ENCODE measurements around the gene GPD2.

The GPD2 gene

GRCh38 chr2:156452971-156453370 is 16.8 kb downstream of the GPD2 start:
- no peak overlapping the region for H3K4me3 ChIP-seq (ENCODE audit: low read depth, low read length)
- DNase-seq (ENCODE audit: low read depth): no peak
- no peak for TF ChIP-seq CTCF (IDR thresholded peaks at IDR 0.05; ENCODE audit: low read depth, low read length)
- no peak for TF ChIP-seq POLR2A (IDR thresholded peaks at IDR 0.05; ENCODE audit: extremely low read depth, insufficient read length)
- no peak for TF ChIP-seq MAX (IDR thresholded peaks at IDR 0.05; ENCODE audit: low read depth, low read length)
- TF ChIP-seq MYC (IDR thresholded peaks at IDR 0.05; ENCODE audit: low read depth, low read length): no peak

- DNase-seq (ENCODE audit: low read depth): no peak
- H3K4me3 ChIP-seq (ENCODE audit: low read depth, low read length): no peak overlapping the region
These were observed 19.3 kb downstream of the GPD2 start for GRCh38 chr2:156455361-156455975.

GRCh38 chr2:156456616-156457015 is 20.4 kb downstream of the GPD2 start:
- no peak for TF ChIP-seq POLR2A (IDR thresholded peaks at IDR 0.05; ENCODE audit: extremely low read depth, insufficient read length)
- no peak for TF ChIP-seq MAX (IDR thresholded peaks at IDR 0.05; ENCODE audit: low read depth, low read length)
- TF ChIP-seq CTCF (IDR thresholded peaks at IDR 0.05; ENCODE audit: low read depth, low read length): no peak
- no peak for TF ChIP-seq MYC (IDR thresholded peaks at IDR 0.05; ENCODE audit: low read depth, low read length)
- H3K4me3 ChIP-seq (ENCODE audit: low read depth, low read length): no peak overlapping the region

More at GRCh38 chr2:156455361-156455975, 19.3 kb downstream of the GPD2 start:
- TF ChIP-seq MAX (IDR thresholded peaks at IDR 0.05; ENCODE audit: low read depth, low read length): no peak
- no peak for TF ChIP-seq CTCF (IDR thresholded peaks at IDR 0.05; ENCODE audit: low read depth, low read length)
- no peak for TF ChIP-seq MYC (IDR thresholded peaks at IDR 0.05; ENCODE audit: low read depth, low read length)
- no peak for TF ChIP-seq POLR2A (IDR thresholded peaks at IDR 0.05; ENCODE audit: extremely low read depth, insufficient read length)

GRCh38 chr2:156457523-156458517 is 21.6 kb downstream of the GPD2 start:
- no peak overlapping the region for H3K4me3 ChIP-seq (ENCODE audit: low read depth, low read length)
- TF ChIP-seq MAX (IDR thresholded peaks at IDR 0.05; ENCODE audit: low read depth, low read length) (no peak), CTCF (IDR thresholded peaks at IDR 0.05; ENCODE audit: low read depth, low read length) (no peak), POLR2A (IDR thresholded peaks at IDR 0.05; ENCODE audit: extremely low read depth, insufficient read length) (no peak), MYC (IDR thresholded peaks at IDR 0.05; ENCODE audit: low read depth, low read length) (no peak)
- DNase-seq (ENCODE audit: low read depth): no peak

More at GRCh38 chr2:156456616-156457015, 20.4 kb downstream of the GPD2 start:
- no peak for DNase-seq (ENCODE audit: low read depth)

- TF ChIP-seq CTCF (IDR thresholded peaks at IDR 0.05; ENCODE audit: low read depth, low read length) (no peak), MAX (IDR thresholded peaks at IDR 0.05; ENCODE audit: low read depth, low read length) (no peak), POLR2A (IDR thresholded peaks at IDR 0.05; ENCODE audit: extremely low read depth, insufficient read length) (no peak)
These were observed 23.5 kb downstream of the GPD2 start for GRCh38 chr2:156459720-156460119.

More at GRCh38 chr2:156459720-156460119, 23.5 kb downstream of the GPD2 start:
- no peak overlapping the region for H3K4me3 ChIP-seq (ENCODE audit: low read depth, low read length)
- DNase-seq (ENCODE audit: low read depth): no peak
